ENCODE data around the gene FMN2.

DNA sequence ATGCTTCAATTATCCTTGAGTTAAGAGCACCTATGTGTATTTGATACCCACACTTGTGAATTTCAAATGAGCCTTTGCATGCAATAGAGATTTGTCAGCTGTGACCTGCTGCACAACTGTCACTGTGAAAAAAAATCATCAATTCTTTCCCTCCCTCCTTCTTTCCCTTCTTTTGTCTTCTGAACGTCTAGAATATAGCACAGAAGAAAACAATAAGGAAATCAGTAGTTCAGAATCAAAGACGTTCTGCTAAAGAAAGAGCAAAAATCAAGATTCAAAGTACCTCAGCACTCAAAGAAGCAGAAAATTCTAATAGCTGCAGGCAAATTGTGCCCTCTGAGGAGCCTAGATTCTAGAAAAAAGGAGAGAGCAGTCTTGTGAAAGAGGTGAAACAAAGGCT is 1.7 kb upstream of the FMN2 start:
- TF ChIP-seq POLR2AphosphoS5 (IDR thresholded peaks at IDR 0.05; ENCODE audit: low read depth, low read length) (no peak), POLR2A (IDR thresholded peaks at IDR 0.05; ENCODE audit: low read depth, low read length) (no peak)

Measured in GM12891 (cell line).